Sigmoid colon (tissue), 4 donors: ENCODE results near the gene MRPL34.

Experiments
- EP300 ChIP-seq, 4 donors: sonication (generic); formaldehyde crosslinking; IDR thresholded peaks; one replicate each; pipeline ENCODE4 v1.6.1; 2017; ENCODE audit warnings: antibody characterized with exemption in 4 of 4
- POLR2AphosphoS5 ChIP-seq, 4 donors: sonication (generic); formaldehyde crosslinking; IDR thresholded peaks; one replicate each; pipeline ENCODE4 v1.6.1; 2017; ENCODE audit warnings: antibody characterized with exemption in 4 of 4
- TF ChIP-seq, protein P1 (sequence below), 4 experiments: fragments of 450-650 bp in 3 of 4; fragments of 200-600 bp in 1 of 4; IDR thresholded peaks; one replicate each; pipeline ENCODE4 v1.5.1; 2016 to 2019; ENCODE audit warnings: antibody characterized with exemption in 4 of 4, mild to moderate bottlenecking in 3 of 4, moderate library complexity in 2 of 4

GRCh38 chr19:17309965-17310461 lies 4.3 kb downstream of the MRPL34 start:
- TF ChIP-seq, protein P1, sequence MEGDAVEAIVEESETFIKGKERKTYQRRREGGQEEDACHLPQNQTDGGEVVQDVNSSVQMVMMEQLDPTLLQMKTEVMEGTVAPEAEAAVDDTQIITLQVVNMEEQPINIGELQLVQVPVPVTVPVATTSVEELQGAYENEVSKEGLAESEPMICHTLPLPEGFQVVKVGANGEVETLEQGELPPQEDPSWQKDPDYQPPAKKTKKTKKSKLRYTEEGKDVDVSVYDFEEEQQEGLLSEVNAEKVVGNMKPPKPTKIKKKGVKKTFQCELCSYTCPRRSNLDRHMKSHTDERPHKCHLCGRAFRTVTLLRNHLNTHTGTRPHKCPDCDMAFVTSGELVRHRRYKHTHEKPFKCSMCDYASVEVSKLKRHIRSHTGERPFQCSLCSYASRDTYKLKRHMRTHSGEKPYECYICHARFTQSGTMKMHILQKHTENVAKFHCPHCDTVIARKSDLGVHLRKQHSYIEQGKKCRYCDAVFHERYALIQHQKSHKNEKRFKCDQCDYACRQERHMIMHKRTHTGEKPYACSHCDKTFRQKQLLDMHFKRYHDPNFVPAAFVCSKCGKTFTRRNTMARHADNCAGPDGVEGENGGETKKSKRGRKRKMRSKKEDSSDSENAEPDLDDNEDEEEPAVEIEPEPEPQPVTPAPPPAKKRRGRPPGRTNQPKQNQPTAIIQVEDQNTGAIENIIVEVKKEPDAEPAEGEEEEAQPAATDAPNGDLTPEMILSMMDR (IDR thresholded peaks at IDR 0.05): no peak
- TF ChIP-seq EP300 (IDR thresholded peaks at IDR 0.05) (no peak), POLR2AphosphoS5 (IDR thresholded peaks at IDR 0.05) (no peak)
